Skeletal muscle satellite cell (primary cell): Measurements from ENCODE around the gene PLIN4.

Experiments
- H3K27me3 ChIP-seq: 2 replicates; pipeline ENCODE4 v1.7.0; 2013; ENCODE audit warnings: low read length; ENCODE audit not compliant: control insufficient read depth, insufficient read depth
- H3K36me3 ChIP-seq: 2 replicates; pipeline ENCODE4 v1.7.0; 2013; ENCODE audit warnings: mild to moderate bottlenecking, control low read depth, low read length; ENCODE audit not compliant: insufficient read depth
- H3K4me1 ChIP-seq: 2 replicates; pipeline ENCODE4 v1.7.0; 2013; ENCODE audit warnings: low read length; ENCODE audit not compliant: control insufficient read depth, insufficient read depth
- H3K4me2 ChIP-seq: 2 replicates; pipeline ENCODE4 v1.7.0; 2013; ENCODE audit warnings: mild to moderate bottlenecking, low read length
- H3K4me3 ChIP-seq: 2 replicates; pipeline ENCODE4 v1.7.0; 2013; ENCODE audit warnings: low read length
- H3K9ac ChIP-seq: 2 replicates; pipeline ENCODE4 v1.7.0; 2013; ENCODE audit warnings: mild to moderate bottlenecking, low read depth, low read length, moderate library complexity
- H3K9me3 ChIP-seq: replicated peaks from 2 replicates; pipeline ENCODE4 v1.7.0; 2013; ENCODE audit warnings: mild to moderate bottlenecking, control low read depth, low read length

Gene PLIN4

GRCh38 chr19:4510435-4511255, 7.6 kb downstream of the PLIN4 start:
- Histone ChIP-seq H3K4me2 (no peak overlapping the region), H3K4me3 (no peak overlapping the region), H3K27me3 (peaks cover 2% of the 10 kb centered on the region)

GRCh38 chr19:4508698-4509097, 9.6 kb downstream of the PLIN4 start:
- Histone ChIP-seq H3K4me2 (no peak overlapping the region), H3K36me3 (peaks cover 10% of the 10 kb centered on the region), H3K4me3 (no peak overlapping the region), H3K9me3 (no peaks in the 10 kb centered on the region), H3K27me3 (no peaks in the 10 kb centered on the region), H3K4me1 (peaks cover 17% of the 10 kb centered on the region), H3K9ac (no peak overlapping the region)

More at GRCh38 chr19:4510435-4511255, 7.6 kb downstream of the PLIN4 start:
- Histone ChIP-seq H3K9ac (no peak overlapping the region), H3K9me3 (no peaks in the 10 kb centered on the region), H3K36me3 (peaks cover 5% of the 10 kb centered on the region), H3K4me1 (peaks cover 11% of the 10 kb centered on the region)

- peaks cover 10% of the 10 kb centered on the region for H3K36me3 ChIP-seq
- H3K9ac ChIP-seq, result no peak overlapping the region
- no peak overlapping the region for H3K4me2 ChIP-seq
- H3K4me3 ChIP-seq, result no peak overlapping the region
- peaks cover 17% of the 10 kb centered on the region for H3K4me1 ChIP-seq
- no peaks in the 10 kb centered on the region for H3K9me3 ChIP-seq
- no peaks in the 10 kb centered on the region for H3K27me3 ChIP-seq
Observed at GRCh38 chr19:4507804-4508203, 10.5 kb downstream of the PLIN4 start.

GRCh38 chr19:4507150-4507452, 11.2 kb downstream of the PLIN4 start:
- peaks cover 17% of the 10 kb centered on the region for H3K4me1 ChIP-seq
- no peak overlapping the region for H3K9ac ChIP-seq
- no peaks in the 10 kb centered on the region for H3K27me3 ChIP-seq
- H3K4me3 ChIP-seq, result no peak overlapping the region
- H3K9me3 ChIP-seq, result no peaks in the 10 kb centered on the region
- H3K36me3 ChIP-seq, result peaks cover 16% of the 10 kb centered on the region
- H3K4me2 ChIP-seq, result no peak overlapping the region

- Histone ChIP-seq H3K4me3 (no peak overlapping the region), H3K4me2 (no peak overlapping the region), H3K27me3 (no peaks in the 10 kb centered on the region), H3K4me1 (peaks cover 17% of the 10 kb centered on the region), H3K9ac (no peak overlapping the region), H3K9me3 (no peaks in the 10 kb centered on the region), H3K36me3 (peaks cover 19% of the 10 kb centered on the region)
Observed at GRCh38 chr19:4506449-4507149, 11.7 kb downstream of the PLIN4 start.

GRCh38 chr19:4505570-4506448, 12.5 kb downstream of the PLIN4 start:
- H3K9me3 ChIP-seq, result no peaks in the 10 kb centered on the region
- no peaks in the 10 kb centered on the region for H3K27me3 ChIP-seq
- peaks cover 17% of the 10 kb centered on the region for H3K4me1 ChIP-seq
- H3K36me3 ChIP-seq, result peaks cover 25% of the 10 kb centered on the region
- H3K4me2 ChIP-seq, result no peak overlapping the region
- H3K4me3 ChIP-seq, result no peak overlapping the region
- H3K9ac ChIP-seq, result no peak overlapping the region

- no peak overlapping the region for H3K4me2 ChIP-seq
- H3K36me3 ChIP-seq, result peaks cover 25% of the 10 kb centered on the region
- no peaks in the 10 kb centered on the region for H3K27me3 ChIP-seq
- peaks cover 17% of the 10 kb centered on the region for H3K4me1 ChIP-seq
- H3K4me3 ChIP-seq, result no peak overlapping the region
- no peaks in the 10 kb centered on the region for H3K9me3 ChIP-seq
- H3K9ac ChIP-seq, result no peak overlapping the region
Observed at GRCh38 chr19:4504891-4505569, 13.3 kb downstream of the PLIN4 start.

- Histone ChIP-seq H3K9me3 (no peaks in the 10 kb centered on the region), H3K4me1 (peaks cover 17% of the 10 kb centered on the region), H3K4me3 (no peak overlapping the region), H3K27me3 (no peaks in the 10 kb centered on the region), H3K9ac (no peak overlapping the region), H3K4me2 (no peak overlapping the region), H3K36me3 (peaks cover 25% of the 10 kb centered on the region)
Observed at GRCh38 chr19:4504297-4504701, 14.0 kb downstream of the PLIN4 start.

- H3K36me3 ChIP-seq, result peaks cover 26% of the 10 kb centered on the region
- H3K27me3 ChIP-seq, result no peaks in the 10 kb centered on the region
- H3K4me3 ChIP-seq, result no peak overlapping the region
- H3K9ac ChIP-seq, result no peak overlapping the region
- H3K9me3 ChIP-seq, result no peaks in the 10 kb centered on the region
- peaks cover 17% of the 10 kb centered on the region for H3K4me1 ChIP-seq
- H3K4me2 ChIP-seq, result no peak overlapping the region
Observed at GRCh38 chr19:4503825-4504170, 14.5 kb downstream of the PLIN4 start.

- H3K4me1 ChIP-seq, result peaks cover 17% of the 10 kb centered on the region
- no peak overlapping the region for H3K4me3 ChIP-seq
- H3K27me3 ChIP-seq, result no peaks in the 10 kb centered on the region
- H3K9ac ChIP-seq, result no peak overlapping the region
- H3K36me3 ChIP-seq, result peaks cover 31% of the 10 kb centered on the region
- no peak overlapping the region for H3K4me2 ChIP-seq
- H3K9me3 ChIP-seq, result no peaks in the 10 kb centered on the region
Observed at GRCh38 chr19:4503132-4503824, 15.0 kb downstream of the PLIN4 start.
